IMR-90 (cell line): ENCODE results near the gene TNRC6B. TPM values are rescaled to one million over a fixed set of nuclear protein-coding genes. Genes with fewer than 3 reads are reported as not detected.

Experiments
- ATAC-seq: fragments of 200-7000 bp; cut with Tn5 transposase; 2 replicates; pipeline ENCODE4 v1.9.1; 2020; ENCODE audit warnings: low read depth, mild to moderate bottlenecking, moderate library complexity
- BruUV-seq: library from RNA; stranded (reverse); fragments of 400-500 nt; replicated peaks from 2 replicates; lab custom pipeline; 2021; lab: Mats Ljungman, UMichigan
- CTCF ChIA-PET: fragments of 300-600 bp; formaldehyde crosslinking; extraction: SDS; loops from one replicate; lab custom pipeline; 2021; ENCODE audit warnings: antibody characterized with exemption; lab: Yijun Ruan, JAX
- POLR2A ChIA-PET: fragments of 300-600 bp; sonication (Branson Sonifier 250); formaldehyde crosslinking; loops from one replicate; lab custom pipeline; 2022; ENCODE audit warnings: antibody characterized with exemption; ENCODE audit not compliant: unreplicated experiment; lab: Charles Lee
- DNase-seq: peaks from one replicate; pipeline ENCODE4 v3.0.0; 2013
- H2AFZ ChIP-seq: replicated peaks from 2 replicates; pipeline ENCODE3; 2013; ENCODE audit warnings: low read length, mild to moderate bottlenecking; ENCODE audit not compliant: poor library complexity
- H2AK5ac ChIP-seq: 2 replicates; pipeline ENCODE4 v1.6.1; 2013; ENCODE audit warnings: low read depth, low read length, inconsistent platforms
- H2AK9ac ChIP-seq: replicated peaks from 2 replicates; pipeline ENCODE3; 2013; ENCODE audit warnings: mild to moderate bottlenecking, low read depth, low read length, moderate library complexity; ENCODE audit not compliant: poor library complexity
- H2BK120ac ChIP-seq: 2 replicates; pipeline ENCODE4 v1.6.1; 2013; ENCODE audit warnings: low read depth, low read length, inconsistent platforms
- H2BK15ac ChIP-seq: 3 replicates; pipeline ENCODE4 v1.6.1; 2013; ENCODE audit warnings: low read depth, low read length, inconsistent platforms
- H2BK20ac ChIP-seq: 2 replicates; pipeline ENCODE4 v1.6.1; 2013; ENCODE audit warnings: low read depth, mild to moderate bottlenecking, inconsistent platforms, low read length, moderate library complexity
- H2BK5ac ChIP-seq: 2 replicates; pipeline ENCODE4 v1.6.1; 2013; ENCODE audit warnings: mild to moderate bottlenecking, low read depth, low read length, inconsistent platforms; ENCODE audit not compliant: poor library complexity, severe bottlenecking
- H3K14ac ChIP-seq: replicated peaks from 2 replicates; pipeline ENCODE4 v1.6.1; 2013; ENCODE audit warnings: low read depth, low read length, inconsistent platforms
- H3K18ac ChIP-seq: 2 replicates; pipeline ENCODE4 v1.6.1; 2013; ENCODE audit warnings: low read depth, low read length, control low read depth
- H3K23ac ChIP-seq: 2 replicates; pipeline ENCODE4 v1.6.1; 2013; ENCODE audit warnings: low read depth, low read length, inconsistent platforms
- H3K27ac ChIP-seq: 2 replicates; pipeline ENCODE4 v1.5.1; 2013; ENCODE audit warnings: mild to moderate bottlenecking, control low read depth, low read length; ENCODE audit not compliant: insufficient read depth
- H3K27me3 ChIP-seq: 2 replicates; pipeline ENCODE4 v1.6.1; 2013; ENCODE audit warnings: low read length; ENCODE audit not compliant: control insufficient read depth, insufficient read depth
- H3K36me3 ChIP-seq: 2 replicates; pipeline ENCODE4 v1.6.1; 2013; ENCODE audit warnings: low read length, mixed read lengths; ENCODE audit not compliant: control insufficient read depth, insufficient read depth
- H3K4ac ChIP-seq: 2 replicates; pipeline ENCODE4 v1.6.1; 2013; ENCODE audit warnings: low read depth, low read length, inconsistent platforms
- H3K4me1 ChIP-seq: 2 replicates; pipeline ENCODE4 v1.6.1; 2013; ENCODE audit warnings: low read length, mixed read lengths; ENCODE audit not compliant: control insufficient read depth, insufficient read depth
- H3K4me2 ChIP-seq: 2 replicates; pipeline ENCODE4 v1.6.1; 2013; ENCODE audit warnings: low read depth, mild to moderate bottlenecking, control low read depth, low read length, moderate library complexity
- H3K4me3 ChIP-seq: 2 replicates; pipeline ENCODE4 v1.5.1; 2013; ENCODE audit warnings: low read depth, mild to moderate bottlenecking, control low read depth, low read length, moderate library complexity; ENCODE audit not compliant: insufficient read depth
- H3K56ac ChIP-seq: 2 replicates; pipeline ENCODE4 v1.6.1; 2013; ENCODE audit warnings: low read length, inconsistent platforms; ENCODE audit not compliant: insufficient read depth; ENCODE audit errors: extremely low read depth
- H3K79me1 ChIP-seq, 2 experiments: 2 replicates each; pipeline ENCODE4 v1.6.1; 2013; ENCODE audit warnings: low read length in 2 of 2, inconsistent platforms in 1 of 2, low read depth in 1 of 2
- H3K9ac ChIP-seq: 2 replicates; pipeline ENCODE4 v1.6.1; 2013; ENCODE audit warnings: low read depth, low read length, control low read depth
- H3K9me1 ChIP-seq: 2 replicates; pipeline ENCODE4 v1.6.1; 2013; ENCODE audit warnings: low read length, inconsistent platforms; ENCODE audit not compliant: insufficient read depth
- H3K9me3 ChIP-seq: 2 replicates; pipeline ENCODE4 v1.6.1; 2013; ENCODE audit warnings: low read length; ENCODE audit not compliant: control insufficient read depth, insufficient read depth
- H4K20me1 ChIP-seq: 2 replicates; pipeline ENCODE4 v1.6.1; 2013; ENCODE audit warnings: low read length, inconsistent platforms; ENCODE audit not compliant: insufficient read depth
- H4K5ac ChIP-seq: 2 replicates; pipeline ENCODE4 v1.6.1; 2013; ENCODE audit warnings: mild to moderate bottlenecking, low read depth, low read length, control low read depth
- H4K8ac ChIP-seq, 2 experiments: 2 replicates each; pipeline ENCODE4 v1.6.1; 2013; ENCODE audit warnings: low read depth in 2 of 2, low read length in 2 of 2, control low read depth in 1 of 2, inconsistent platforms in 1 of 2
- H4K91ac ChIP-seq: 2 replicates; pipeline ENCODE4 v1.6.1; 2013; ENCODE audit warnings: low read depth, low read length, inconsistent platforms; ENCODE audit not compliant: insufficient read depth
- BHLHE40 ChIP-seq: fragments of 150-350 bp; IDR thresholded peaks from 2 replicates; pipeline ENCODE4 v1.6.1; 2016; ENCODE audit warnings: mild to moderate bottlenecking, low read depth, low read length
- CEBPB ChIP-seq: IDR thresholded peaks from 2 replicates; pipeline ENCODE4 v1.6.1; 2012; ENCODE audit warnings: low read depth, low read length, improper control_type of control experiment
- CHD1 ChIP-seq: IDR thresholded peaks from 2 replicates; pipeline ENCODE4 v1.6.1; 2012; ENCODE audit warnings: low read depth, low read length, improper control_type of control experiment
- CTCF ChIP-seq: conservative IDR thresholded peaks from 2 replicates; pipeline ENCODE4 v1.5.1; 2012; ENCODE audit warnings: mild to moderate bottlenecking, low read depth, low read length, improper control_type of control experiment
- ELK1 ChIP-seq: fragments of 150-350 bp; IDR thresholded peaks from 2 replicates; pipeline ENCODE4 v1.6.1; 2016; ENCODE audit warnings: low read depth, mild to moderate bottlenecking, low read length, moderate library complexity, borderline replicate concordance
- FOS ChIP-seq: fragments of 150-350 bp; IDR thresholded peaks from 2 replicates; pipeline ENCODE4 v1.6.1; 2016; ENCODE audit warnings: low read depth, low read length
- MAFK ChIP-seq: IDR thresholded peaks from 2 replicates; pipeline ENCODE4 v1.6.1; 2012; ENCODE audit warnings: low read depth, low read length, improper control_type of control experiment
- MAZ ChIP-seq: IDR thresholded peaks from 2 replicates; pipeline ENCODE4 v1.6.1; 2012; ENCODE audit warnings: low read depth, mild to moderate bottlenecking, low read length, improper control_type of control experiment, moderate library complexity, borderline replicate concordance
- MXI1 ChIP-seq: IDR thresholded peaks from 2 replicates; pipeline ENCODE4 v1.6.1; 2012; ENCODE audit warnings: low read depth, mild to moderate bottlenecking, low read length, moderate library complexity, borderline replicate concordance
- NFE2L2 ChIP-seq: fragments of 150-350 bp; IDR thresholded peaks from 2 replicates; pipeline ENCODE4 v1.6.1; 2016; ENCODE audit warnings: low read depth, mild to moderate bottlenecking, low read length
- POLR2A ChIP-seq: IDR thresholded peaks from 2 replicates; pipeline ENCODE4 v1.6.1; 2012; ENCODE audit warnings: mild to moderate bottlenecking, low read depth, low read length
- RAD21 ChIP-seq: IDR thresholded peaks from 2 replicates; pipeline ENCODE4 v1.6.1; 2012; ENCODE audit warnings: low read length, improper control_type of control experiment
- RCOR1 ChIP-seq: IDR thresholded peaks from 2 replicates; pipeline ENCODE4 v1.6.1; 2012; ENCODE audit warnings: mild to moderate bottlenecking, low read length, improper control_type of control experiment; ENCODE audit not compliant: insufficient replicate concordance
- RFX5 ChIP-seq: IDR thresholded peaks from 2 replicates; pipeline ENCODE4 v1.8.0; 2012; ENCODE audit warnings: low read depth, mild to moderate bottlenecking, low read length, moderate library complexity
- SMC3 ChIP-seq: fragments of 150-350 bp; IDR thresholded peaks from 2 replicates; pipeline ENCODE4 v1.6.1; 2016; ENCODE audit warnings: low read depth, mild to moderate bottlenecking, antibody characterized with exemption, low read length, moderate library complexity
- USF2 ChIP-seq: fragments of 150-350 bp; IDR thresholded peaks from 2 replicates; pipeline ENCODE4 v1.6.1; 2017; ENCODE audit warnings: mild to moderate bottlenecking, antibody characterized with exemption, low read length, low read depth
- WGBS, 2 experiments: methylation state at CpG; one replicate each; pipeline versions ENCODE4 v1.1.5 to v1.1.7; 2013; ENCODE audit warnings: missing lambda C conversion rate in 2 of 2; ENCODE audit not compliant: insufficient read length in 1 of 2; ENCODE audit errors: extremely low coverage in 2 of 2; 5-methylcytosine and 5-hydroxymethylcytosine counted together
- dilution Hi-C: fragments of 300-500 bp; cut with HindIII; formaldehyde crosslinking; loops from one replicate; pipeline ENCODE4 v1.14.3; 2018; ENCODE audit warnings: low sequenced_read_pairs; ENCODE audit not compliant: unreplicated experiment
- in situ Hi-C: fragments of 300-500 bp; cut with MboI; formaldehyde crosslinking; loops from 3 replicates; pipeline ENCODE4 v1.14.3; 2019; ENCODE audit warnings: low sequenced_read_pairs, inconsistent platforms, mixed read lengths
- intact Hi-C: fragments of 100-400 bp; cut with micrococcal nuclease; formaldehyde crosslinking; loops from 2 replicates; pipeline ENCODE4 v1.10.0; 2022
- polyA plus RNA-seq, 3 experiments: library from polyadenylated mRNA; depleted of rRNA; stranded (reverse); fragments of >200 nt; gene quantifications; 2 replicates each; pipeline ENCODE4 v1.2.3, GENCODE V29; 2012; ENCODE audit warnings: low replicate concordance in 1 of 3
- total RNA-seq: library from RNA; depleted of rRNA; stranded (reverse); fragments of >200 nt; gene quantifications from 2 replicates; pipeline ENCODE4 v1.2.3, GENCODE V29; 2012

Gene TNRC6B
- total and polyA plus RNA-seq, 2 of the 4 experiments (the other 2 are of a cell fraction) = 3.9 to 17.0 TPM

GRCh38 chr22:40194656-40195055 is 16.9 kb downstream of the TNRC6B start:
- intact Hi-C loops = no loop called here
- Histone ChIP-seq H3K36me3 (no peaks in the 10 kb centered on the region), H3K4ac (no peak overlapping the region)

More at GRCh38 chr22:40194656-40195055, 16.9 kb downstream of the TNRC6B start:
- Histone ChIP-seq H3K9me1 (peaks cover 21% of the 10 kb centered on the region), H3K14ac (no peak overlapping the region), H2AK5ac (peak overlapping the region; percentile 33; the same call in 1 of the 2 replicates), H3K9me3 (no peaks in the 10 kb centered on the region), H2BK120ac (no peak overlapping the region), H3K27ac (no peak overlapping the region), H4K91ac (no peak overlapping the region), H3K4me2 (no peak overlapping the region; the same call in 1 of the 2 replicates), H3K18ac (no peak overlapping the region), H2BK20ac (no peak overlapping the region), H3K79me1 (peaks cover 39 to 86% of the 10 kb centered on the region in 2 experiments), H4K8ac (no peak overlapping the region), H3K9ac (no peak overlapping the region), H4K5ac (no peak overlapping the region), H2BK15ac (no peak overlapping the region), H3K56ac (no peak overlapping the region), H4K20me1 (peaks cover 86% of the 10 kb centered on the region), H3K27me3 (no peaks in the 10 kb centered on the region), H2AK9ac (no peak overlapping the region), H3K23ac (no peak overlapping the region), H3K4me1 (peaks cover 15% of the 10 kb centered on the region), H2BK5ac (no peak overlapping the region), H3K4me3 (no peak overlapping the region), H2AFZ (no peak overlapping the region)
- in situ Hi-C loops = loop anchor here (5.0 kb wide), 1 partner anchor 53 kb away; no protein-coding TSS in a partner anchor
- TF ChIP-seq POLR2A (no peak), CHD1 (no peak), RFX5 (no peak), NFE2L2 (no peak), ELK1 (no peak), MAZ (no peak), USF2 (no peak), CEBPB (no peak), BHLHE40 (no peak), MXI1 (no peak), MAFK (no peak), RCOR1 (no peak), CTCF (no peak), SMC3 (no peak), FOS (no peak), RAD21 (no peak)
- dilution Hi-C loops = no loop called here
- no TSS peak for BruUV-seq
- POLR2A ChIA-PET = no interaction called here
- no peak for DNase-seq
- ATAC-seq = no peak
- WGBS, 2 experiments = 71% methylated on average over 1 of the region's 3 CpGs; no CpG with 5 or more reads in 1 of the 2 experiments
- CTCF ChIA-PET = interaction anchor here (1.6 to 1.8 kb wide), 2 partner anchors 14 to 124 kb away, joined by 5 read pairs; no protein-coding TSS in a partner anchor
